Measurements from ENCODE around the gene OR2V2.

The OR2V2 gene

DNA sequence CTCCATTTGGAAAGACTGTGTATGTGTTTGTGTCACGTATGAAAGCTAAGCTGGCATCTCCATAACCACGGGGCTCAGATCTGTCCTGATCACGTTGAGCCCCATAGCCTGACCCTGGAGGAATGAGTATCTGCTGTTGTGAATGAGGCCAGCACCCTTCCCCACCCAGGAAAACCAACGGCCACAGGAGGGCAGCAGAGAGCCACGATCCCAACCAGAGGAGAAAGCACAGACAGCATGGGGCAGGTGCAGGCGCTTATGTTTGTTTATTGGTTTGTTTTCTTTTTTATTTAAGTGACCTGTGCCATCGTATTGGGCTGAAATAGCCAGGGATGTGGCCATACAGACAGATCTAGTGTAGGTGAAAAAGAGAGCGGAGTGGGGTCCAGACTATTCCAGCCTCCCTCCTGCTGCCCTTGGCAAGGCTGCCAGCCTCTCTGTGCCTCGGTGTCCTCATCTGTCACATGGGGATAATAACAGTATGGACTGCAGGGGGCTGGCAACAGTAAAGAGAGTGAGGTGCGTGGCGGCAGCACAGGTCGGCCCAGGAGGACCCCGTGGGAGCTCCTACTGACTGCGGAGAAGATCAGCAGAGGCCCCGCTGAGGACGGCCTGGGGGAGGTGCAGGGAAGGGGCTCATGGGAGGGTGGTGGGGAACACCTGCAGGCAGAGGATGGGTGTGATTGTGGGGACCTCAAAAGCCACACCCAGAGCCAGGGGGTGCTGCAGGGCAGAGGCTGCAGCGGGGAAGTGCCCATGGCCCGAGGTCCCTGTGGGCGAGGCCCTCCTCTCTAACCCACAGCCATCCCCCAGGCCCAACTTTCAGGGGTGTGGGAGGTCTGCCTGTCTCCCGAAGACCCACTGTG, 12.1 kb downstream of the OR2V2 start:
- TF ChIP-seq, protein P1, sequence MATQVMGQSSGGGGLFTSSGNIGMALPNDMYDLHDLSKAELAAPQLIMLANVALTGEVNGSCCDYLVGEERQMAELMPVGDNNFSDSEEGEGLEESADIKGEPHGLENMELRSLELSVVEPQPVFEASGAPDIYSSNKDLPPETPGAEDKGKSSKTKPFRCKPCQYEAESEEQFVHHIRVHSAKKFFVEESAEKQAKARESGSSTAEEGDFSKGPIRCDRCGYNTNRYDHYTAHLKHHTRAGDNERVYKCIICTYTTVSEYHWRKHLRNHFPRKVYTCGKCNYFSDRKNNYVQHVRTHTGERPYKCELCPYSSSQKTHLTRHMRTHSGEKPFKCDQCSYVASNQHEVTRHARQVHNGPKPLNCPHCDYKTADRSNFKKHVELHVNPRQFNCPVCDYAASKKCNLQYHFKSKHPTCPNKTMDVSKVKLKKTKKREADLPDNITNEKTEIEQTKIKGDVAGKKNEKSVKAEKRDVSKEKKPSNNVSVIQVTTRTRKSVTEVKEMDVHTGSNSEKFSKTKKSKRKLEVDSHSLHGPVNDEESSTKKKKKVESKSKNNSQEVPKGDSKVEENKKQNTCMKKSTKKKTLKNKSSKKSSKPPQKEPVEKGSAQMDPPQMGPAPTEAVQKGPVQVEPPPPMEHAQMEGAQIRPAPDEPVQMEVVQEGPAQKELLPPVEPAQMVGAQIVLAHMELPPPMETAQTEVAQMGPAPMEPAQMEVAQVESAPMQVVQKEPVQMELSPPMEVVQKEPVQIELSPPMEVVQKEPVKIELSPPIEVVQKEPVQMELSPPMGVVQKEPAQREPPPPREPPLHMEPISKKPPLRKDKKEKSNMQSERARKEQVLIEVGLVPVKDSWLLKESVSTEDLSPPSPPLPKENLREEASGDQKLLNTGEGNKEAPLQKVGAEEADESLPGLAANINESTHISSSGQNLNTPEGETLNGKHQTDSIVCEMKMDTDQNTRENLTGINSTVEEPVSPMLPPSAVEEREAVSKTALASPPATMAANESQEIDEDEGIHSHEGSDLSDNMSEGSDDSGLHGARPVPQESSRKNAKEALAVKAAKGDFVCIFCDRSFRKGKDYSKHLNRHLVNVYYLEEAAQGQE (IDR thresholded peaks at IDR 0.05; ENCODE audit: insufficient read depth in 1 of 2, low read depth in 2 of 2, low read length in 2 of 2): no peak
- TF ChIP-seq FOXP2 (optimal IDR thresholded peaks at IDR 0.05; ENCODE audit: borderline replicate concordance, extremely low read depth, extremely low read length, insufficient read depth): peak; percentile 75

DNA sequence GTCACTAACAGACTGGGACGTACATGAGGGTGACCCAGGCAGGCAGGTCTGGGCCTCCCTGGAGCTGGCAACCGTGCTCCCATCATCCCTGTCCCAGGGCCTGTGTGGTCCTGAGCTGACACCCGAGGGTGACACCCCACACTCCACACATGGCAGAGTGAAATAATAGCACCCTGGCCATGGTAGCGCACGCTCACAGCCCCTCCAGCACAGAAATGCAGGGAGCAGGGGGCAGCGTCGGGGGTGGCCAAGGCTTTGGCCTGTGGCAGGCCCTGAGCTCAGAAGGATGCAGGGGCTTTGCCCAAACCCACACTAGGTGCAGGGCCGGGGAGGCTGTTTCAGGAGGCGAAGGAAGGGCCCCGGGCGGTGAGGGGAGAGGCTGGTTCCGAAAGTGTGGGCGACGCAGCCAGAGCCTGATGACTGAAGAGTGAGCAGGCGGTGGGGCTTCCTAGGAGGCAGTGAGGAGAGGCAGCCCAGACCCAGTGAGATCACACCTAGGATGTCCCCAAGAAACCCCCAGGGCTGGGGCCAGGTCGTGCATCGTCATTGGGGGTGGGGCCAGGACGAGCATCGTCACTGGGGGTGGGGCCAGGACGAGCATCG, 12.9 kb downstream of the OR2V2 start:
- TF ChIP-seq, protein P1 (IDR thresholded peaks at IDR 0.05; ENCODE audit: insufficient read depth in 1 of 2, low read depth in 2 of 2, low read length in 2 of 2): no peak
- TF ChIP-seq TAF1 (IDR thresholded peaks at IDR 0.05; ENCODE audit: borderline replicate concordance, insufficient read depth, low read length): no peak
- TF ChIP-seq POLR2AphosphoS5 (IDR thresholded peaks at IDR 0.05; ENCODE audit: low read depth, low read length): no peak
- no peak for TF ChIP-seq FOXP2 (optimal IDR thresholded peaks at IDR 0.05; ENCODE audit: borderline replicate concordance, extremely low read depth, extremely low read length, insufficient read depth)
- no peak for TF ChIP-seq SIN3A (IDR thresholded peaks at IDR 0.05; ENCODE audit: borderline replicate concordance, insufficient read depth, low read length)

DNA sequence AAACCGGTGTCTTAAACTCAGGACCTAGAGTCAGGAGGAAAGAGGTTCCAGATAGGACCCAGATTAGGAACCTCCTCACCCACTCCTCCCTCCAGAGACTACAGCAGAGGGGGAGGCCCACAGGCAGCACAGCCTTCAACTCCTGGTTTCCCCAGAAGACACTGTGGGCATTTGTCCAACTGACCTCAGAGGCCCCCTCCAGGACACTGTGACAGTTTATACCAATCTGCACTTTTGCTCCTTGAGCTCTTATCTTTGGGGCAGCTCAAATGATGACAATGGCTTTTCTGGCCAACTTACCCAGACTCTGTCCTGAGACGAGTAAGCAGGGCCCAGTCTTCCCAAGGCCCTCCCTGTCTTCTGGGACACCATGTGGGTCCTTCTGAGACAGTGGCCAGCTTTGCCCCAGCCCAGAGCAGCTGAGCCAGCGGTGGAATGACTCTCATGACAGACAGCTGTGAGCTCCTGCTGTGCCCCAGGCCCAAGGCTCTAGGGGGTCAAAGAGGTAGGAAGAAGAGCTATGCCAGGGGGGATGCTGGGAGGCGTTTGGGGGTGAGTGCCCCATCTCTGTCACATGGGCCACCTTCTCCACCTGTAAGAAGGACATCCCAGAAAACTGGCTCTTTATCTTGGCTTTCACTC, 14.3 kb downstream of the OR2V2 start:
- TF ChIP-seq, protein P1 (IDR thresholded peaks at IDR 0.05; ENCODE audit: insufficient read depth in 1 of 2, low read depth in 2 of 2, low read length in 2 of 2): no peak

DNA sequence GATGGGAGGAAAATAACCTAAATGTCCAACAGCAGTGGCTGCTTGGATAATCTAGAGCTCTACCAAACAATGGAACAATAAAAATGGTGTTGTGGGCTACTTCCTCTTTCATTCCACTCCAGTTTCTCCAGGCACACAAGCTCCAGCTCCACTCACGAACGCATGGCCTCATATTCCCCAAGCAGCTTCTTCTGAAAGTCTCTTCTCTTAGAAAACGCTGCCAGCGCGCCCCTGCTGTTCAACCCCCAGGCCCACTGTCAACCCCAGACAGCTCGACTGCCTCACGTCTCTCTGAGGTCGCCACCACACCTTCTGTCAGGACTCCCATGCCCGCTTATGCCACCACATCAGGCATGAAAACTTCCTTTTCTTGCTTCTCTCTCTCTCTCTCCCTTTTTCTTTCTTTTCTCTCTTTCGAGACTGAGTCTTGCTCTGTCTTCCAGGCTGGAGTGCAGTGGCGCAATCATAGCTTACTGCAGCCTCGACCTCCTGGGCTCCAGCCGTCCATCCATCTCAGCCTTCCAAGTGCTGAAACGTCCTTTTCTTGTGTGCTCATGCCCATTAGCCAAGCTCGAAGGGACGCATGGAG, 16.2 kb downstream of the OR2V2 start:
- TF ChIP-seq POLR2AphosphoS5 (IDR thresholded peaks at IDR 0.05; ENCODE audit: low read depth, low read length) (no peak), FOXP2 (optimal IDR thresholded peaks at IDR 0.05; ENCODE audit: borderline replicate concordance, extremely low read depth, extremely low read length, insufficient read depth) (no peak), TAF1 (IDR thresholded peaks at IDR 0.05; ENCODE audit: borderline replicate concordance, insufficient read depth, low read length) (no peak), SIN3A (IDR thresholded peaks at IDR 0.05; ENCODE audit: borderline replicate concordance, insufficient read depth, low read length) (no peak)
- TF ChIP-seq, protein P1 (IDR thresholded peaks at IDR 0.05; ENCODE audit: insufficient read depth in 1 of 2, low read depth in 2 of 2, low read length in 2 of 2): no peak

Data from PFSK-1 (cell line).